Testis (tissue), 3 donors: ENCODE measurements around the gene CKS1B. TPM values are rescaled to one million over a fixed set of nuclear protein-coding genes. Genes with fewer than 3 reads are reported as not detected.
A peak's percentile ranks its signal among the peaks of the same experiment; 100 is the strongest.

Experiments used
- DNase-seq: peaks from one replicate; pipeline ENCODE4 v3.0.0-alpha.2; 2019
- H3K27ac ChIP-seq, 2 donors: fragments of 200-600 bp; sonication (generic); one replicate each; pipeline ENCODE4 v1.5.1; 2019
- H3K27me3 ChIP-seq: fragments of 200-600 bp; sonication (generic); one replicate; pipeline ENCODE4 v1.5.1; 2019
- H3K36me3 ChIP-seq: fragments of 200-600 bp; sonication (generic); one replicate; pipeline ENCODE4 v1.5.1; 2017; ENCODE audit warnings: low read depth; ENCODE audit errors: missing control alignments
- H3K4me1 ChIP-seq: fragments of 200-600 bp; sonication (generic); one replicate; pipeline ENCODE4 v1.5.1; 2019
- H3K4me3 ChIP-seq, 2 donors: fragments of 200-600 bp; sonication (generic); one replicate each; pipeline ENCODE4 v1.5.1; 2017 to 2019
- H3K9me3 ChIP-seq: fragments of 200-600 bp; sonication (generic); one replicate; pipeline ENCODE4 v1.5.1; 2017
- CTCF ChIP-seq, 3 experiments: fragments of 450-650 bp in 2 of 3; fragments of 200-600 bp in 1 of 3; sonication (generic) in 1 of 3; IDR thresholded peaks; one replicate each; pipeline ENCODE4 v1.5.1; 2016 to 2019; ENCODE audit warnings: antibody characterized with exemption in 3 of 3, mild to moderate bottlenecking in 2 of 3, moderate library complexity in 1 of 3
- POLR2A ChIP-seq: fragments of 450-650 bp; IDR thresholded peaks from one replicate; pipeline ENCODE4 v1.6.1; 2017; ENCODE audit warnings: antibody characterized with exemption, mild to moderate bottlenecking, moderate library complexity
- WGBS, 2 donors: methylation state at CpG; one replicate each; pipeline ENCODE4 v1.1.5; 2018; 5-methylcytosine and 5-hydroxymethylcytosine counted together
- intact Hi-C: fragments of 100-400 bp; cut with DNase I; formaldehyde crosslinking; loops from one replicate; pipeline ENCODE4 v1.15.1; 2023; ENCODE audit warnings: low total_unique reads
- polyA plus RNA-seq: library from polyadenylated mRNA; stranded (reverse); fragments of 350-450 nt; fragmentation: Illumina TruSeq; extraction: RNeasy Lipid Tissue Mini Kit (QIAGEN cat#74804); gene quantifications from one replicate; pipeline ENCODE4 v1.2.3, GENCODE V29; 2014; ENCODE audit warnings: low read depth, low replicate concordance; ENCODE audit not compliant: insufficient read depth
- total RNA-seq, 2 donors: library from RNA; depleted of rRNA; stranded (reverse); fragments of >200 nt; gene quantifications; one replicate each; pipeline ENCODE4 v1.2.3, GENCODE V29; 2016

Gene CKS1B
- total and polyA plus RNA-seq, 3 donors from 2014 or later = 45.5 to 100 (median 84.3) TPM

GRCh38 chr1:155003766-155004351, 29.4 kb downstream of the CKS1B start:
- intact Hi-C loops = no loop called here
- TF ChIP-seq POLR2A (no peak), CTCF (IDR thresholded peaks at IDR 0.05) (no peak)
- 0 to 1% methylated on average over 15 to 31 of the region's 34 CpGs for WGBS, 2 donors
- Histone ChIP-seq H3K27me3 (no peaks in the 10 kb centered on the region), H3K9me3 (no peaks in the 10 kb centered on the region), H3K27ac (peak overlapping the region; percentile 91 to 98), H3K4me3 (peak overlapping the region; percentile 77 to 84), H3K36me3 (no peaks in the 10 kb centered on the region), H3K4me1 (peaks cover 35% of the 10 kb centered on the region)
- peak; percentile 73 for DNase-seq

GRCh38 chr1:155004352-155005075, 30.0 kb downstream of the CKS1B start:
- H3K27me3 ChIP-seq = no peaks in the 10 kb centered on the region
- no peak for DNase-seq
- peak overlapping the region; percentile 91 to 98 for H3K27ac ChIP-seq
- intact Hi-C loops = no loop called here
- no peaks in the 10 kb centered on the region for H3K9me3 ChIP-seq
- 21 to 33% methylated on average over 4 to 5 of the region's 5 CpGs for WGBS, 2 donors
- H3K36me3 ChIP-seq = no peaks in the 10 kb centered on the region
- peaks cover 28% of the 10 kb centered on the region for H3K4me1 ChIP-seq
- peak overlapping the region; percentile 77 to 84 for H3K4me3 ChIP-seq
- no peak for TF ChIP-seq POLR2A
- TF ChIP-seq CTCF (IDR thresholded peaks at IDR 0.05) = no peak

- Histone ChIP-seq H3K27me3 (no peaks in the 10 kb centered on the region), H3K9me3 (no peaks in the 10 kb centered on the region), H3K36me3 (no peaks in the 10 kb centered on the region), H3K27ac (peak overlapping the region; percentile 91 to 98), H3K4me1 (peaks cover 20% of the 10 kb centered on the region), H3K4me3 (no peak overlapping the region)
- 65 to 100% methylated on average over 2 to 17 of the region's 17 CpGs for WGBS, 2 donors
- intact Hi-C loops = no loop called here
- DNase-seq = peak; percentile 45
- no peak for TF ChIP-seq CTCF (IDR thresholded peaks at IDR 0.05)
These were observed 30.9 kb downstream of the CKS1B start for GRCh38 chr1:155005076-155006011.

GRCh38 chr1:155006601-155007101, 32.2 kb downstream of the CKS1B start:
- no peaks in the 10 kb centered on the region for H3K27me3 ChIP-seq
- peak overlapping the region in 1 of 2 donors; percentile 98 for H3K27ac ChIP-seq
- DNase-seq = peak; percentile 39
- no peaks in the 10 kb centered on the region for H3K9me3 ChIP-seq
- TF ChIP-seq CTCF (IDR thresholded peaks at IDR 0.05) (no peak), POLR2A (no peak)
- no peaks in the 10 kb centered on the region for H3K36me3 ChIP-seq
- no peak overlapping the region for H3K4me3 ChIP-seq
- H3K4me1 ChIP-seq = peaks cover 31% of the 10 kb centered on the region
- WGBS, 2 donors = 64 to 71% methylated on average over 2 of the region's 2 CpGs
- intact Hi-C loops = no loop called here
